Activated naive CD4-positive, alpha-beta T cell (primary cell): ENCODE results near the gene SMYD3.

Experiments used
- DNase-seq, 4 experiments: peaks; one replicate each; lab custom pipeline; 2025; lab: John Stamatoyannopoulos, UW

SMYD3 gene

DNA sequence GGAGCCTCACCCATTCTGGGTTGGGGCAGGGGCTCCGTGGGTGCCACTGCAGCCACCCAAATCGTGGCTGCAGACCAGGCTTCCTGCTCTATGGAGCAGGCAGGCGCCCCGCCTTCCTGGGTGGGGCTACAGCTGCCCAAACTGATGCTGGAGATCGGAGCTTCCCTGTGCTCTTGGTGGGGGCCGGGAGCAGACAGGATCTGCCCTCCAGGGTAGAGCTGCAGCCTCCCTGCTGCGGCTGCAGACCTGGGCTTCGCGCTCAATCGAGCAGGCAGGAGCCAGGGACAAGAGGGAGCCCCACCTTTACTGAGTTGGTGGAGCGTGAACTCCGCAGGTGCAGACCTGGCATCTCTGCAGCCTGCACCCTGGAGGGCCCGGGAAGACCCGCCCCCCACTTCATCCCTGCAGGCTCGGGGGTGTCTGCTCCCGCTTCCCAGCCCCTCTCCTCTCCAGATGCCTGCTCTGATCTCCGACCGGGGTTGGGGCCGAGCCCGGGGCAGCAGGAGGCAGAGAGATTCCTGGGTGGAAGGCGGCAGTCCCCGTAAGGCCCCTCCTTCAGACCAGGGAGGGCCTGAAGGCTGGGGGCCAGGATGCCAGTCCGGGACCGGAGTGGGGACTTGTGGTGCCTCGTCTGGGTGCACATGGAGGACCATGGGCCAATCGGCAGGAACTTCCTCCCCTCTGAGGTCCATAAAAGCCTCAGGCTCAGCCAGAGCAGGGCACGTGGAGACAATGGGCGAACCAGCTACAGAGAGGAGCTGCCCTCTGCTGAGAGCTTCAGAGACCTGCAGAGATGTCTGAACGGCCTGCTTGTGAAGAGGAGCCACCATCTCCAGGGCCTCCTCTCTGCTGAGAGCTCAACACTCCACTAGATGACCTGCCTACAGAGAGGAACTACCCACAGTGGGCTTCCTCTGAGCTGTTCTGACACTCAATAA, 359.3 kb downstream of the SMYD3 start:
- no peak for DNase-seq

DNA sequence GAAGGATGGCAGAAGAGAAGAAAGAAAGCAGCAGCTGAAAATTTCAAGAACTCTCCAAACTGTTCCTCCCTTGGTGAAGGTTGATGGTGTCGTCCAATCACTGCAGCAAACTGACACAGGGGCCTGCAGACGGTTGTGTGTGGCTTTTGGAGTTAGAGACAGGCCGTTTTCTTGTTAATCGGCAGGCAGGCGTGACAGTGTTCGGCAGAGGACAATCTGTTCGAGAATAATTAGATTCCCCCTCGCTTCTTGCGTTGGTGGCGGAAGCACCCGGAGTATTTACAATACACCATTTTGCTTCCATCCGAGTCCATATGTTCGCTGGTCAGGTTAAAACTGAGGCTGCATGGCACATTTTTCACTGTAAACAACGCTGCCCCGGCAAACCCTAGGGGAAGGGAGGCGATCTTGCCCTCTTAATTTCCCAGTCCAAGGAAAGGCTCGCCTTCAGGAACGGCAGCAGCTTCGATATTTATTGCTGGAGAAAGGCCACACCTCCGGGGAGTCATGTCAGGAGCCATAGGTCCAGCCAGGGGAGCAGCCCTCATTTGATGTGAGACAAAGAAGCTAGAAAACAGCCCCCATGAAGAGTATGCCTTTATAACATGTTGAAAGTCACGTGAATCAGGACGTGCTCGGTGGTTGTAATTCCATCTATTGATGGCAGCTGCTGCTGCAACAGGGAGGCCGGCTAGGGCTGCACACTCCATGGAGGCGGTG, 360.1 kb downstream of the SMYD3 start:
- no peak for DNase-seq

DNA sequence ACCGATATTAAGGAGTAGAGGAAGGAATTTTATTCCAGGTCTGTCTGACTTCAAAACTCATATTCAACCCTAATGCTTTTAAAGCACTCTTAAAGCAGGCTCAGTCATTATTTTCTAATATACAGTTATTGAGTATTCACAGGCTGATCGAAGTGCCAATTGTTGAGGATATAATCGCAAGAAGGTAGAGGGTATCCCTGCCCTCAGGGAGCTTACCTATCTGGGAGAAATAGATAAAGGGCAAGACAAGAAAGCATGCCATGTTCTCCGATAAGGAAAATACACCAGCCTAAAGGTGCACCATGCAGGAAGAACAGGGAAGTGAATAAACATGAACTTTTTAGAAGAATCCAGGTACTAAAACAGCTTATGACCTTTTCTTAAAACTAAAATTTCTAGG, 361.2 kb downstream of the SMYD3 start:
- DNase-seq = no peak

GRCh38 chr1:246144931-246145330, 362.1 kb downstream of the SMYD3 start:
- DNase-seq = no peak

- DNase-seq = no peak
These were observed 364.7 kb downstream of the SMYD3 start for GRCh38 chr1:246142320-246142893.

- DNase-seq = no peak
These were observed 365.8 kb downstream of the SMYD3 start for GRCh38 chr1:246141306-246141705.

DNA sequence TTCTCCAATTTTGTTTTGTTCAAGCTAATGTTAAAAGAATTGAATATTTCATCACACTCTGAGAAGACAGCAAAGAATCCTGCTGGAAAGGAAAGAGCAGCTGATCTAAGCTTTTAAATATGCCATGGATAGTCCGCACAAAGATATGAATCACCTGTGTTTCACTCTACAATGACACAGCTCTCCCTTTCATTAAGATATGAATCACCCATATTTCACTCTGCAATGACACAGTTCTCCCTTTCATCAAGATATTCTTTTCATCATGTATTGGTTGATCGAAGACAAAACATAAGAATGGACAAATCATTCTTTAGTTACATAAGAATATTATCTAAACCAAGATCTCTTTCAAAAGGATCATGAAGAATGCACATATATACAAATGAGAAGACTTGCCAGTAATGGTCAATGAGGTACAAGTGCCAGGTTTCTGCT, 367.3 kb downstream of the SMYD3 start:
- DNase-seq = no peak

- DNase-seq = no peak
These were observed 368.3 kb downstream of the SMYD3 start for GRCh38 chr1:246138781-246139180.

DNA sequence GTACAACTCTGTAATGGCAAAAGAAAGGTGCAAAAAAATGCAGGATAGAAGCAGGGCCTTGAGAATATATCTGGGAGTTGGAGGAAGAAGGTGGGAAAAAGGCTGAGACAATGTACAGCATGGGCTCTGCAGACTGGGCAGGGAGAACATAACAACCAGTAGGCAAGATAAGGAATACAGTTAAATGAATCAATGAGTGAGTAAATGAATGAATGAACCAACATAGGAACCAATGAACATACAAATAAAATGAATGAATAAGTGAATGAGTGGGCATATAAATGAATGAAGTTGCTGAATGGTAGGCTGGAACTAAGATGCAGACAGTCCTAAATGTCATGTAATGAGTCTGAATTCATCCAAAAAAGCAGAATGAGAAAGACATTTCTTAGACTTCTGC, 370.6 kb downstream of the SMYD3 start:
- DNase-seq = no peak

GRCh38 chr1:246134789-246135188, 372.3 kb downstream of the SMYD3 start:
- DNase-seq = no peak

DNA sequence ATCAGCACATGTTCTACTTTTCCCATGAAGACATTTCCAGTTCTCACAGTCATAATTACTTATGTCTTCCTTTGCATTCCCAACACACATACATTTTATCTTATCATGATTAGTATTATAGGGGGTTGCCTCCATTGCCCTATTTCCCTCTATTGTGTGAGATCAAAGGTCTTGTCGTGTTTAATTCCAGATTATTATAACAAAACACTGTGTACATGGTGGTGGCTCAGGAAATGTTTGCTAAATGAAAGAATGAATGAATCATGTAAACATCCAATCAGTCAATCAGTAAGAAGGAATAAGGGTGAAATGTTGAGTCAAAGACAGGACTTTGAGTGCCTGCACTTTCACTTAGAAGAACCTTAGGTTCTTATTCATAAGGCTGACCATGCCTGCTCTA, 376.0 kb downstream of the SMYD3 start:
- no peak for DNase-seq

- no peak for DNase-seq
These were observed 378.5 kb downstream of the SMYD3 start for GRCh38 chr1:246128494-246129069.

GRCh38 chr1:246126580-246126979, 380.5 kb downstream of the SMYD3 start:
- DNase-seq = no peak

DNA sequence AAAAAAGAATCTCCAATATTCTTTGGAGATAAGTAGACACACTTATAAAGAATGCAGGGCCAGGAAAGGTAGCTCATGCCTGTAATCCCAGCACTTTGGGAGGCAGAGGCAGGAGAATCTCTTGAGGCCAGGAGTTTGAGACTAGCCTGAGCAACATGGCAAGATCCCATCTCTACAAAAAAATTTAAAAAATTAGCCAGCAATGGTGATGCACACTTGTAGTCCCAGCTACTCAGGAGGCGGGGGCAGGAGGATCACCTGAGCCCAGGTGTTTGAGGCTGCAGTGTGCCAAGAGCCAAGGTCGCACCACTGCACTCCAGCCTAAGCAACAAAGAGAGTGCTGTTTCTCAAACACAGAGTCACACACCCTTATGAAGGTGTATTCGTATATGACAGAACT, 385.0 kb downstream of the SMYD3 start:
- no peak for DNase-seq

- DNase-seq = no peak
These were observed 385.5 kb downstream of the SMYD3 start for GRCh38 chr1:246121533-246121932.

GRCh38 chr1:246117066-246117791, 389.9 kb downstream of the SMYD3 start:
- DNase-seq = peak in 1 of 4 experiments; percentile 4

GRCh38 chr1:246114369-246114768, 392.7 kb downstream of the SMYD3 start:
- no peak for DNase-seq

DNA sequence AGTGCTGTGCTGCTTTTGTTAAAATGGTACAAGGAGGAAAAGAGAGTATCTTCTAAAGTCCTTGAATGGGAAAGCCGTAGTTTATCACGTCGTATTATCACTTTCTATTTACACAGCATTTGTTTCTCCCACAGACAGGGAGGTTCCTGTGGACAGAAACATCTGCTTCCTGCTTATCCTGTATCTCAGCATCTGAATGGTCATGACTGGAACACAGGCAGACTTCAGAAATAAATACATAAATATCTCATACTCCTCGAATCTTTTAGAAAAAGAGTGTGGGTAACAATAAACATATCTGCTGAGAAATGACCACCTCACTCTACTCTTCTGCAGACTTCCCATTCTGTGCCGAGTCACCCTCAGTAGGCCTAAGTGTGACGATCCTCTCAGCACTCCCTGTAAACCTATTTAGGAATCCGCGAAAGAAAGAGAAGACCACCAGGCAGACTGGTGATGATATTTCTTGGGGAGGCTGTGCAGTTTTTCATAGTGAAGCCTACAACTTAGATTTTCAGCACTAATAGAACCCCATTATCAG, 393.5 kb downstream of the SMYD3 start:
- DNase-seq = no peak

DNA sequence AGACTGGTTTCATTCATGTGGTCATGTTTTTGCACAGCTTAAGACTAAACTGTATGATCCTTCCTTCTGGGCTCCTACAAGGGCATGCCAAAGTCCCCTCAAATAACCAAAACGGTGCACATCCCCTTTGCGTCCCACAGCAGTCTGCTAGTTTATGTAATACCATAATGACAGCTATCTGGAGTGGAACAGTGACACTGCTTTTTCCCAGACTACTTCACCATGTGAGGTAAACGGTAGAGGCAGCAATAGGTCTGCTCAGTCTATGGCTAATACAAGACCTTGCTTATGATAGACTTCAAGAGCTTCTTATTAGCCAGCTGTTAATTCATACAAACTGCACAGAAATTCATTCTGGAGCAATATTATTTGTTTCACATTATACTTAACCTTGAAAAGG, 395.5 kb downstream of the SMYD3 start:
- DNase-seq = no peak

DNA sequence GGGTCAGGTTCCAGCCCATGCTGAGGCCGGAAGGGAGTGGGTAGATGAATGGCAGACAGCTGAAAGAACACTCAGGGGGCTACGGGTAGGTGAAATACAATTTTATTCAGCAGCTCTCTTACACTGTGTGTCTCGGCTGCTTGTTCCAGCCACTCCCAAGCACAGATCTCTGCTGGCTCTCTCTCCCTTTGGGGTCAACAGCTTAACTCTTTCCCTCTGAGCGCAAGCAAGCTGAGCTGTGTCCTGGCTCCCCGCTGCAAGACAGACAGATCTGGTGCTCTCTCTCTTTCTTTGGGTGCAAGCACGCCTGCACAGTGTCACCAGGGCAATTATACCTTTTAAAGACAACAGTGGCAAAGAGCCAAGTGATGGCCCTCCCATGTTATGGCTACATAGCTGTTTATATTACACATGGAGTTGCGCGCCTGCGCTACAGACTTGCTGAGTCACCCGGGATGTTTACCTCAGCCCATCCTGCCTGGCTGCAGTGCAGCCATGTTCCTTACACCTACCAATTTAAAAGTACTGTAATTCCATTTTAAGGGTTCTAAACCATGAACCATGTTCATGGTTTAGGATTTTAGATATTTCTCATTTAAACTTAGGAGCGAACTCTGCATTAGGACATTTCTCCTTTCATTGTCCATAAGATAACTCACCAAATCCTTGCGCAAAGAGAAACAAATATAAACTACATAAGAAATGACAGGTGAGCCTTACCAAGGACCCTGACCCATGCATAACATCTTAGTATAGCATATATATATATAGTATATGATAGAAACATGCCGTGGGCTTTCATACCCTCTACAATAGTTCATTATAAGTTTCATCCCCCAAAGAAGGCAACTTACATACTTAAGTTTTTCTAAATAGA, 396.5 kb downstream of the SMYD3 start:
- DNase-seq = no peak
